ENCODE results near the gene CMTM3. TPM values are rescaled to one million over a fixed set of nuclear protein-coding genes. Genes with fewer than 3 reads are reported as not detected.
"Not testable (repeated sequence)": the region's sequence is repeated elsewhere in the genome, so short reads cannot be mapped to it uniquely, and the experiment has no call there.

Gene CMTM3
- total and polyA plus RNA-seq, 2 experiments from 2014 or later, result 48.9 to 92.2 TPM

- DNase-seq (ENCODE audit: low read depth in 1 of 2, low spot score in 1 of 2), result no peak
- no peak for TF ChIP-seq CTCF (IDR thresholded peaks at IDR 0.05; ENCODE audit: low read depth, low read length)
- H3K4me3 ChIP-seq, result no peak overlapping the region
- H3K9me3 ChIP-seq (ENCODE audit: low read depth), result no peaks in the 10 kb centered on the region
- H3K36me3 ChIP-seq, result no peaks in the 10 kb centered on the region
- H3K27me3 ChIP-seq, result no peaks in the 10 kb centered on the region
- H3K27ac ChIP-seq, result no peak overlapping the region
- H3K4me1 ChIP-seq (ENCODE audit: low read depth), result peaks cover 54% of the 10 kb centered on the region
Observed at GRCh38 chr16:66623755-66624154, 19.3 kb downstream of the CMTM3 start.

- not testable (repeated sequence) for H3K4me3 ChIP-seq; DNase-seq (ENCODE audit: low read depth in 1 of 2, low spot score in 1 of 2); H3K36me3 ChIP-seq; H3K27me3 ChIP-seq; H3K9me3 ChIP-seq (ENCODE audit: low read depth)
- Histone ChIP-seq H3K4me1 (ENCODE audit: low read depth) (peaks cover 14% of the 10 kb centered on the region), H3K27ac (peak overlapping the region; percentile 9)
Observed at GRCh38 chr16:66627611-66628378, 23.3 kb downstream of the CMTM3 start.

GRCh38 chr16:66629856-66630255 is 25.4 kb downstream of the CMTM3 start:
- Histone ChIP-seq H3K4me3 (no peak overlapping the region), H3K4me1 (ENCODE audit: low read depth) (peaks cover 2% of the 10 kb centered on the region), H3K9me3 (ENCODE audit: low read depth) (no peaks in the 10 kb centered on the region), H3K27ac (no peak overlapping the region), H3K36me3 (no peaks in the 10 kb centered on the region), H3K27me3 (no peaks in the 10 kb centered on the region)
- no peak for TF ChIP-seq CTCF (IDR thresholded peaks at IDR 0.05; ENCODE audit: low read depth, low read length)
- DNase-seq (ENCODE audit: low read depth in 1 of 2, low spot score in 1 of 2), result no peak

GRCh38 chr16:66630561-66631260 is 26.2 kb downstream of the CMTM3 start:
- not testable (repeated sequence) for H3K9me3 ChIP-seq (ENCODE audit: low read depth); H3K27me3 ChIP-seq; DNase-seq (ENCODE audit: low read depth in 1 of 2, low spot score in 1 of 2); H3K27ac ChIP-seq; H3K4me3 ChIP-seq; H3K4me1 ChIP-seq (ENCODE audit: low read depth); H3K36me3 ChIP-seq

- not testable (repeated sequence) for H3K4me3 ChIP-seq; DNase-seq (ENCODE audit: low read depth in 1 of 2, low spot score in 1 of 2); H3K27me3 ChIP-seq; H3K4me1 ChIP-seq (ENCODE audit: low read depth); H3K9me3 ChIP-seq (ENCODE audit: low read depth); H3K27ac ChIP-seq; H3K36me3 ChIP-seq
Observed at GRCh38 chr16:66631558-66631957, 27.1 kb downstream of the CMTM3 start.

- peaks cover 7% of the 10 kb centered on the region for H3K4me1 ChIP-seq (ENCODE audit: low read depth)
- no peaks in the 10 kb centered on the region for H3K27me3 ChIP-seq
- DNase-seq (ENCODE audit: low read depth in 1 of 2, low spot score in 1 of 2), result no peak
- H3K27ac ChIP-seq, result no peak overlapping the region
- no peaks in the 10 kb centered on the region for H3K9me3 ChIP-seq (ENCODE audit: low read depth)
- H3K4me3 ChIP-seq, result no peak overlapping the region
- no peaks in the 10 kb centered on the region for H3K36me3 ChIP-seq
- no peak for TF ChIP-seq CTCF (IDR thresholded peaks at IDR 0.05; ENCODE audit: low read depth, low read length)
Observed at GRCh38 chr16:66634527-66635196, 30.2 kb downstream of the CMTM3 start.

GRCh38 chr16:66635406-66635805 is 30.9 kb downstream of the CMTM3 start:
- no peaks in the 10 kb centered on the region for H3K9me3 ChIP-seq (ENCODE audit: low read depth)
- no peaks in the 10 kb centered on the region for H3K36me3 ChIP-seq
- H3K27ac ChIP-seq, result no peak overlapping the region
- TF ChIP-seq CTCF (IDR thresholded peaks at IDR 0.05; ENCODE audit: low read depth, low read length), result no peak
- H3K4me3 ChIP-seq, result no peak overlapping the region
- H3K4me1 ChIP-seq (ENCODE audit: low read depth), result peaks cover 7% of the 10 kb centered on the region
- DNase-seq (ENCODE audit: low read depth in 1 of 2, low spot score in 1 of 2), result no peak
- H3K27me3 ChIP-seq, result no peaks in the 10 kb centered on the region
